Transverse colon (tissue), 4 donors: ENCODE results near the gene MGAT4A. TPM values are rescaled to one million over a fixed set of nuclear protein-coding genes. Genes with fewer than 3 reads are reported as not detected.

Experiments used
- DNase-seq: peaks from one replicate; pipeline ENCODE4 v3.0.0-alpha.2; 2019
- H3K27ac ChIP-seq, 4 donors: fragments of 200-600 bp; sonication (generic); 2 replicates each; pipeline ENCODE4 v1.5.1; 2016 to 2018; ENCODE audit warnings: inconsistent platforms in 4 of 4
- H3K27me3 ChIP-seq: fragments of 200-600 bp; sonication (generic); 2 replicates; pipeline ENCODE4 v1.5.1; 2017; ENCODE audit warnings: inconsistent platforms
- H3K36me3 ChIP-seq, 4 donors: fragments of 200-600 bp; sonication (generic); 2 replicates each; pipeline ENCODE4 v1.5.1; 2017 to 2019; ENCODE audit warnings: inconsistent platforms in 4 of 4
- H3K4me1 ChIP-seq, 4 donors: fragments of 200-600 bp; sonication (generic); 2 replicates each; pipeline ENCODE4 v1.5.1; 2017 to 2020; ENCODE audit warnings: inconsistent platforms in 4 of 4
- H3K4me3 ChIP-seq, 4 donors: fragments of 200-600 bp; sonication (generic); 1 replicate in 1 of 4; 2 replicates in 3 of 4; pipeline versions ENCODE4 v1.5.1 to v1.6.1; 2017 to 2019; ENCODE audit warnings: inconsistent platforms in 4 of 4
- H3K9me3 ChIP-seq, 2 donors: fragments of 200-600 bp; sonication (generic); 2 replicates each; pipeline ENCODE4 v1.5.1; 2017 to 2019; ENCODE audit warnings: inconsistent platforms in 2 of 2
- EP300 ChIP-seq: sonication (generic); formaldehyde crosslinking; IDR thresholded peaks from one replicate; pipeline ENCODE4 v1.6.1; 2017; ENCODE audit warnings: antibody characterized with exemption, low read depth
- POLR2A ChIP-seq: fragments of 450-650 bp; IDR thresholded peaks from one replicate; pipeline ENCODE4 v1.6.1; 2016; ENCODE audit warnings: antibody characterized with exemption, mild to moderate bottlenecking, moderate library complexity
- POLR2AphosphoS5 ChIP-seq, 3 donors: sonication (generic); formaldehyde crosslinking; IDR thresholded peaks; one replicate each; pipeline ENCODE4 v1.6.1; 2016; ENCODE audit warnings: antibody characterized with exemption in 3 of 3
- WGBS, 2 donors: methylation state at CpG; one replicate each; pipeline ENCODE4 v1.1.5; 2018; ENCODE audit warnings: low coverage in 1 of 2; 5-methylcytosine and 5-hydroxymethylcytosine counted together
- in situ Hi-C, 4 donors: fragments of 200-750 bp; cut with MboI; loops; one replicate each; pipeline versions ENCODE4 v1.15.0 to v1.15.1; 2017; ENCODE audit warnings: low sequenced_read_pairs in 3 of 4, low pct_ligation_motif_present in 1 of 4, low pct_unique_long_range_greater_than_20kb in 1 of 4
- intact Hi-C: fragments of 100-400 bp; cut with DNase I; formaldehyde crosslinking; loops from one replicate; pipeline ENCODE4 v1.15.1; 2023; ENCODE audit warnings: low total_unique reads
- total RNA-seq, 4 donors: library from RNA; depleted of rRNA; stranded (reverse); fragments of >200 nt; gene quantifications; one replicate each; pipeline ENCODE4 v1.1.0, GENCODE V29; 2016
- TF ChIP-seq, protein P1 (sequence below), 5 experiments: fragments of 200-600 bp in 3 of 5; fragments of 450-650 bp in 2 of 5; sonication (generic) in 3 of 5; IDR thresholded peaks; 1 replicate in 2 of 5; 2 replicates in 3 of 5; pipeline ENCODE4 v1.5.1; 2016 to 2017; ENCODE audit warnings: antibody characterized with exemption in 5 of 5, inconsistent platforms in 3 of 5, mild to moderate bottlenecking in 2 of 5, moderate library complexity in 1 of 5

The MGAT4A gene
- total RNA-seq, 4 donors from 2014 or later = 29.9 to 237 (median 124) TPM

- Histone ChIP-seq H3K4me3 (peak overlapping the region in 2 of 4 donors; percentile 5 to 97), H3K9me3 (no peaks in the 10 kb centered on the region), H3K4me1 (peaks cover 17 to 45% (median 35%) of the 10 kb centered on the region in 4 donors), H3K27ac (peak overlapping the region; percentile 93 to 96 (median 94)), H3K27me3 (no peaks in the 10 kb centered on the region), H3K36me3 (peaks cover 0 to under 1% (median 0%) of the 10 kb centered on the region in 4 donors)
- intact Hi-C loops = no loop called here
- 22 to 43% methylated on average over 2 of the region's 2 CpGs for WGBS, 2 donors
- DNase-seq = no peak
- in situ Hi-C loops = no loop called here
- TF ChIP-seq POLR2A = no peak
- TF ChIP-seq, protein P1, sequence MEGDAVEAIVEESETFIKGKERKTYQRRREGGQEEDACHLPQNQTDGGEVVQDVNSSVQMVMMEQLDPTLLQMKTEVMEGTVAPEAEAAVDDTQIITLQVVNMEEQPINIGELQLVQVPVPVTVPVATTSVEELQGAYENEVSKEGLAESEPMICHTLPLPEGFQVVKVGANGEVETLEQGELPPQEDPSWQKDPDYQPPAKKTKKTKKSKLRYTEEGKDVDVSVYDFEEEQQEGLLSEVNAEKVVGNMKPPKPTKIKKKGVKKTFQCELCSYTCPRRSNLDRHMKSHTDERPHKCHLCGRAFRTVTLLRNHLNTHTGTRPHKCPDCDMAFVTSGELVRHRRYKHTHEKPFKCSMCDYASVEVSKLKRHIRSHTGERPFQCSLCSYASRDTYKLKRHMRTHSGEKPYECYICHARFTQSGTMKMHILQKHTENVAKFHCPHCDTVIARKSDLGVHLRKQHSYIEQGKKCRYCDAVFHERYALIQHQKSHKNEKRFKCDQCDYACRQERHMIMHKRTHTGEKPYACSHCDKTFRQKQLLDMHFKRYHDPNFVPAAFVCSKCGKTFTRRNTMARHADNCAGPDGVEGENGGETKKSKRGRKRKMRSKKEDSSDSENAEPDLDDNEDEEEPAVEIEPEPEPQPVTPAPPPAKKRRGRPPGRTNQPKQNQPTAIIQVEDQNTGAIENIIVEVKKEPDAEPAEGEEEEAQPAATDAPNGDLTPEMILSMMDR (IDR thresholded peaks at IDR 0.05) = no peak
- no peak for TF ChIP-seq EP300
- no peak for TF ChIP-seq POLR2AphosphoS5 (IDR thresholded peaks at IDR 0.05)
These were observed 4.1 kb downstream of the MGAT4A start for GRCh38 chr2:98726735-98727368.

DNA sequence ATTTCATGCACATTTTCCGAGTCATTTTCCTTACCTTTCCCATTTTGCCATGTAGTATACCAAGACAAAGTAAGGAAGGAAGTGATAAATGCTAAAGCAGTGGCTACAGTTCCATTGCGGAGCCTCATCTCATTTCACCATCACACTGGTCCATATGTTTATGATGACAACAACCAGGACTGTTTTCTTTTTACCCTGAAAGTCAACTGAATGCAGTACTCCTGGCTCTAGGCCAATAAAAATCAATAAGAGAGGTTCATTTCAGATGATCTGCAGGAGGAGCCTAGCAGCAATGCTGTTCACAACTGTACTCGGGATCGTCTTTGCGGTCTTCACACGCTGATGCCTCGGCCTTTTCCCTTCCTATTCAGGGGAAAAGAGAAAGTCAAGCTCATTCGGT, 4.7 kb downstream of the MGAT4A start:
- no peak for TF ChIP-seq POLR2AphosphoS5 (IDR thresholded peaks at IDR 0.05)
- TF ChIP-seq POLR2A = no peak
- no peak for TF ChIP-seq EP300
- TF ChIP-seq, protein P1 (IDR thresholded peaks at IDR 0.05) = no peak
- intact Hi-C loops = no loop called here
- Histone ChIP-seq H3K4me1 (peaks cover 17 to 45% (median 33%) of the 10 kb centered on the region in 4 donors), H3K27ac (peak overlapping the region; percentile 34 to 96 (median 94)), H3K27me3 (no peaks in the 10 kb centered on the region), H3K4me3 (peak overlapping the region in 1 of 4 donors; percentile 13), H3K36me3 (peaks cover 0 to 6% (median 2%) of the 10 kb centered on the region in 4 donors), H3K9me3 (no peaks in the 10 kb centered on the region)
- no peak for DNase-seq
- 52 to 83% methylated on average over 7 to 8 of the region's 8 CpGs for WGBS, 2 donors
- in situ Hi-C loops = no loop called here

- no peaks in the 10 kb centered on the region for H3K9me3 ChIP-seq
- WGBS, 2 donors = 94 to 100% methylated on average over 1 to 4 of the region's 4 CpGs
- in situ Hi-C loops = no loop called here
- H3K27ac ChIP-seq = no peak overlapping the region
- peaks cover 0 to 14% (median 3%) of the 10 kb centered on the region in 4 donors for H3K36me3 ChIP-seq
- H3K4me1 ChIP-seq = peaks cover 0 to 11% (median 0%) of the 10 kb centered on the region in 4 donors
- TF ChIP-seq POLR2AphosphoS5 (IDR thresholded peaks at IDR 0.05) = no peak
- no peak for TF ChIP-seq POLR2A
- TF ChIP-seq, protein P1 (IDR thresholded peaks at IDR 0.05) = no peak
- TF ChIP-seq EP300 = no peak
- no peak for DNase-seq
- no peak overlapping the region for H3K4me3 ChIP-seq
- intact Hi-C loops = no loop called here
- H3K27me3 ChIP-seq = no peaks in the 10 kb centered on the region
These were observed 10.6 kb downstream of the MGAT4A start for GRCh38 chr2:98720286-98720685.

DNA sequence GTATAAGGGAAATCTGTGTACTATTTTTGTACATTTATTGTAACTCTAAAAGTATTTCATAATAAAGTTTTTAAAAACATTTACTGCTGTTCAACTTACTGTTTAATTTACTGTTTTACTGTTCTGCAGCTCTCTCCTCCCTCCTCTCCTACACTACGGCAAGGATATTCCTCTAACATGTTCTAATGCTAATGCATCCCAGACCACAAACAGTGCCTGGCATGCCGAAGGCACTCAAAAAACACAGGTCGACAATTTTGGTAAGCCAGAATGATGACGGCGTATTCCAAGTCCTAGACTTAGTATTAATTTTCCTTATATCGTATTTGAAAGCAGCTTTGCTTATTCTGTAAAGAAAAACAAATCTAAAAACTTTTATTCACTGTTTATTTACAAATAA, 13.3 kb downstream of the MGAT4A start:
- H3K36me3 ChIP-seq = peaks cover 0 to 14% (median 3%) of the 10 kb centered on the region in 4 donors

More for the DNA sequence above, 13.3 kb downstream of the MGAT4A start:
- 74 to 77% methylated on average over 6 of the region's 6 CpGs for WGBS, 2 donors
- no peak for DNase-seq
- TF ChIP-seq POLR2A (no peak), EP300 (no peak), POLR2AphosphoS5 (IDR thresholded peaks at IDR 0.05) (no peak)
- TF ChIP-seq, protein P1 (IDR thresholded peaks at IDR 0.05) = no peak
- H3K9me3 ChIP-seq = no peaks in the 10 kb centered on the region
- no peaks in the 10 kb centered on the region for H3K27me3 ChIP-seq
- intact Hi-C loops = no loop called here
- H3K4me3 ChIP-seq = no peak overlapping the region
- peaks cover 0 to 19% (median 0%) of the 10 kb centered on the region in 4 donors for H3K4me1 ChIP-seq
- in situ Hi-C loops = no loop called here
- no peak overlapping the region for H3K27ac ChIP-seq
